ENCODE measurements around the gene IL4I1.

The IL4I1 gene

DNA sequence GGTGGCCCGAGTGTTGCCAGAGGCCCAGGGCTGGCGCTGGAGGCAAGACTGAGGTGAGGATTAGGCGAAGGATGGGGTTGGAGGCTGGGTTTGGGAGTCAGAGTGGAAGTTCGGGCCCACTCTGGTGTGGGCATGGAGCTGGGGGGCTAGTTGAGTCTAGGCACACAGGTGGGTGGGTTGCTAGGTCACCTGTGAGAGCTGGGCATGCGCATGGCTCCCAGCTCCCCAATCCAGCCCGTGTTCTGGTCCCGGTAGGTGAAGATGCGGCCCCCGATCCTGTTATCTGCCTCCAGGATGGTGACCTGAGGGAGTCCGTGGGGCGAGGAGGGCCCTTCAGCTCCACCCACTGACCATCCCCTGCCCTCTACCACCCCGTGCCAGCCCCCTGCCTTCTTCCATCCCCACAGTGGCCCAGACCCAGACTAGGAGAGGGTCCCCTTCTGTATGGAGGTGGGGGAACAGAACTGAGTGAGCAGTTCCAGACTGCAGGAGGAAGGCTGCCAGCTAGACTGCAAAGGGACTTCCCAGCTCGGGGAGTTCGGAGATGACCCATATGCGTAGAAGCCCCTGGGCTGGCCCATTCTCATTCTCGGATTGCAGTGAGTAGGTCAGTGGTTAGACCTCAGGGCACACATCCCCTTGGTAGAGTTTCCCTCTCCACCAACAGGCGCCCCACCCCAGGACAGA is 1.7 kb downstream of the IL4I1 start:
- DNase-seq (ENCODE audit: low read depth), result no peak

DNA sequence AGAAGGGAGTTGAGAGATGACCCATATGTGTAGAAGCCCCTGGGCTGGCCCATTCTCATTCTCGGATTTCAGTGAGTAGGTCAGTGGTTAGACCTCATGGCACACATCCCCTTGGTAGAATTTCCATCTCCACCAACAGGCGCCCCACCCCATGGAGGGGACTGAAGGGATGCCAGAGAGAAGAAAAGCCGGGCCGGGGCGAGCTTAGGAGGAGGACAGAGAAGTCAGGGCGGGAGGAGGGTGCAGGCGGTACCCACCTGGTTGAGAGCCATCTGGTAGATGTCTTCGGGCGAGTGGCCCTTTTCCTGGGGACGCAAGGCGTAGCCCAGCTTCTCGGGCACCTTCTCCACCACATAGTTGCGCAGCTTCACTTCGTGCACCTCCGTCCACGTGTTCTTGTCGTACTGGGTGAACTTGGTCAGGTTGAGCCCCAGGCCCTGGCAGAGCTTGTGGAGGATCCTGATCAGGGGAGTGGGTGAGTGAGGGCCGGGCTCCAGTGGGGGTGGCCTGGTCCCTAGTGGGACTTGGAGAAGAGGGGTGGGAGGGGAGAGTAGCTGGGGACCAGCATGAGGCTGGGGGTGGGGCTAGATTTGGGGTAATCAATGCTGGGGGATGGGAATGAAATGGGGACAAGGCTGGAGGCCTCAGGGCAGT is 2.5 kb downstream of the IL4I1 start:
- DNase-seq (ENCODE audit: low read depth), result no peak

DNA sequence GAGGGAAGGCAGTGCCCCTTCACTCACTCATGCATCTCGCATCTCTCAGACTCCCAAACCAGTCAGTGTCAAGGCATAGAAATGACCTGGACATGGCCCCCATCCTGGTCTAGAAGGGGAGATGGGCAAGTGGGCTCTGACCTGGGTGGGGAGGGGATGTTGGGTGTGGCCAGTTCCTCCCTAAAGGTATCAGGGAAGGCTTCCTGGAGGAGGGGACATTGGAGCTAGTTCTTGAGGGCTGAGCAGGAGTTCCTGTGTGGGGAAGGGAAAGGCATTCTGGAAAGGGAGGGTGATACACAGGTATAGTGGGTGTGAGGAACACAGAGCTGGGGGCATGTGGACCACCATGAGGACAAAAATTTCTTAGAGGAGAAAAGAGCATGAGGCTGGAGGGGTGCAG is 4.0 kb downstream of the IL4I1 start:
- DNase-seq (ENCODE audit: low read depth), result no peak

DNA sequence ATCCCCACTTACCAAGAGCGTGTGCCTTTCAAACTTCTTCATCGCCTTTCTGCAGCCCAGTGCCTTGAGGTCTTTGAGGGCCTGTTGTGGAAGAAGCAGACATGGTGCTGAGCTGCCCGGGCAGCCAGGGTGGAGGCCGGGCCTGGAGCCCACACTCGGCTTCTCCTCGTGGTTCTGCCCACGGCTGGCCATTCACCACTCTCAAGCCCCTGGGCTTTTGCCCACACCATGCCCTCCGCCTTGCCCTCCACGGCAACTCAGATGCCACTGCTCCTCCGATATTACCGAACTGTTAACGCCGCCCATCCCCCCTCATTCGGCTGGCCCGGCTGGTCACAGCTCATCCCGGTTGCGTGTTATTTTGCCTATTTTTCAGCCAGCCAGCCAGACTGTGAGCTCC is 5.3 kb downstream of the IL4I1 start:
- no peak for DNase-seq (ENCODE audit: low read depth)

DNA sequence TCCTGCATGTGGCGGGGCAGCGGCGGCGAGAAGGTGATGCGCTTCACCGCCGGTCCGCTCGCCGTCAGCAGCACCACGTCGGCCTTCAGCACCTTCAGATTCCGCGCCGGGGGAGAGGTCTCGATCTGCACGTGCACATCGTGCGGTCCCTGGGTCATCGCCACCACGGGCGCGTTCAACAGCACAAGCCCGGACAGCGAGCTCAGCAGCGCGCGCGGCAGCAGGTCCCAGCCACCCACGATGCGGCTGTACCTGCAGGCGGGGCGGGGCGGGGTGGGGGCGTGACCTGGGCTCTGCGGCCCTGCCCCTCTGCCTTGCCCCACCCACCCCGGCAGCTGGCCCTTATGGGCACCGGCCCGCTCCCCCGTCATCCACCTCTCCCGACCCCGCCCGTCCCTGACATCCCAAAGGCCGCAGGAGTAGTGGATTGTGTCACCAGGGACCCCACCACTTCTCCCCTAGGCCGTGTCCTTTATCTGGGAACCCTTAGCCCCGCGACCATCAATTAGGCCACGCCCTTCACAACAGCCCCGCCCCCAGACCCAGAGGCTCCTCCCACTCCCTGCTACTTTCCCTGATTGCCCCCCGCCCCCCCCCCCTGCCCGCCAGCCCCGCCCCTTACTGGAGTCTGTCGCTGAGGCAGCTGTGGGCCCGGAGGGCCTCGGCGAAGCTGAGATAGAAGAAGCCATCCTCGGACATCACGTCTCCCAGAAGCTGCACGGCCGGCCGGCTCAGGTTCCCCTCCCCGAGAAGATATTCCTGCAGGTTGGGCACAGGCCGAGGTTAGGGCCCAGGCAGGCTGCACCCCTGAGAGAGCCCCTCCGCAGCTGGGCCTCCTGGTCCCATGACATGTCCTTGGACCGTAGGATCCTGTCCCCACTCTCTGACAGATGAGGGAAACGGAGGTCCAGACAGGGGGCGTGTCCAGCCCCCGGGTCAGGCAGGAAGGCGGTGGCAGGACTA is 6.1 kb downstream of the IL4I1 start:
- no peak for DNase-seq (ENCODE audit: low read depth)

DNA sequence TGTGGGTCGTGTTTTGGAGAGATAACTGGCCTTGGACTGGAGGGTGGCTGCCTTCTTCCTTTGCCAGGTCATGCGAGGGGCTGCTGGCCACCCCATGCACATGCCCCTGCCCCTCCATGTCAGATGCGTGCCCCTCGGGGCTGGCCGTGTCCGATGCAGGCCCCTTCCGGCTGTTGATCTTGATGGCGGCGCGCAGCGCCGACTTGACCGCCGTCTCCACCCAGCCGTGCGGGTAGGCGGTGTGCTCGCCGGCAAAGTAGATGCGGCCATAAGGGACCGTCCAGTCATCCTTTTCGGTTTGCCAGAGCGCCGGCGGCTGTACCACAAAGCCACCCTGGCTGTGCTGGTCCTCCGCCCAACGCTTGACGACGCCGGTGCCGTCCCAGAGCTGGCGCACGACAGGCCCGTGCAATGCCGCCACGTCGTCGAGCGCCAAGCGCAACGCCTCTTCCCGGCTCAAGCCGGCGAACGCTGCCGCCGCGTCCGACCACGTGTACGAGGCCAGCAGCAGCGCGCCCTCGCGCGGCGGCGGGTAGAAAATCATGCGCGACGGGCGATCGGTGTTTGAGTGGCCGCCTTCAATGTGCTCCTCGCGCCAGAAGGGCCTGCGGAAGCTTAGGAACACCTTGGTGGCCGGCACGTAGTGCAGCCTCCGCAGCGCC is 6.9 kb downstream of the IL4I1 start:
- no peak for DNase-seq (ENCODE audit: low read depth)

DNA sequence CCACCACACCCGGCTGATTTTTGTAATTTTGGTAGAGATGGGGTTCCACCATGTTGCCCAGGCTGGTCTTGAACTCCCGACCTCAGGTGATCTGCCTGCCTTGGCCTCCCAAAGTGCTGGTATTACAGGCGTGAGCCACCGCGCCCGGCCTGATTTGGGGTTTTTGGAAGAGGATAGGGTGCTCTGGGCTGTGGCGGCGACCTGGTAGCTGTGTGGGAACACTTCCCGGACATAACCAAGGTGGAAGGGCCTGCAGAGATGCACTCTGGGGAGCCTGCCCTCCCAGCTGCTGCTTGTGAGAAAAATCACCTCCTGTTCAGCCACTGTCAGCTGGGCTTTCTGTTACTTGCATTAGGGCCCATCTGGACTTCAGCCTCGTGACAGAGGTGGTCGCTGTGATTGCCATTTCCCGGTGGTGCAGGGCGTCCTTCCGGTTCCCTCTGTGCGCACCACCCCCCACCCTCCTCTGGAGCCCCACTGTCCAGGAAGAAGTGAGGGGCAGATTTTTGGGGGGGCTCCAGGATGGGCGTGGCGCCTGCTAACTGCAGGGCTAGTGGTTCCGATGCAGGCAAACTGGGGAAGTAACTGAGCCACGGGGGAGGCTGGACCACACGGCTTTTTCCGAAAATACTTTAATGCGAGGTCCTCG is 7.5 kb downstream of the IL4I1 start:
- DNase-seq (ENCODE audit: low read depth), result no peak

DNA sequence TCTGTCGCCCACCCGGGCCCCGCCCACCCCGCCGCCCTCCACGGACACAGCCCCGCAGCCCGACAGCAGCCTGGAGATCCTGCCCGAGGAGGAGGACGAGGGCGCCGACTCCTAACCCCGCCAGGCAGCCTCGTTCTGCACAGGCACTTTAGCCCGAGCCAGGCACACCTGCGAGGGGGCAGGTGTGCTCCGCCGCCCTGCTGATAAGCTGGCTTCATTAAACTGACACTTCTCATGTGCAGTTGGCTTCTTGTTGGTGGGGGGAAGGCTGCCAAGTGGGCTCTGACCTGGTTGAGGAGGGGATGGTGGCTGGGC is 8.2 kb downstream of the IL4I1 start:
- no peak for DNase-seq (ENCODE audit: low read depth)

DNA sequence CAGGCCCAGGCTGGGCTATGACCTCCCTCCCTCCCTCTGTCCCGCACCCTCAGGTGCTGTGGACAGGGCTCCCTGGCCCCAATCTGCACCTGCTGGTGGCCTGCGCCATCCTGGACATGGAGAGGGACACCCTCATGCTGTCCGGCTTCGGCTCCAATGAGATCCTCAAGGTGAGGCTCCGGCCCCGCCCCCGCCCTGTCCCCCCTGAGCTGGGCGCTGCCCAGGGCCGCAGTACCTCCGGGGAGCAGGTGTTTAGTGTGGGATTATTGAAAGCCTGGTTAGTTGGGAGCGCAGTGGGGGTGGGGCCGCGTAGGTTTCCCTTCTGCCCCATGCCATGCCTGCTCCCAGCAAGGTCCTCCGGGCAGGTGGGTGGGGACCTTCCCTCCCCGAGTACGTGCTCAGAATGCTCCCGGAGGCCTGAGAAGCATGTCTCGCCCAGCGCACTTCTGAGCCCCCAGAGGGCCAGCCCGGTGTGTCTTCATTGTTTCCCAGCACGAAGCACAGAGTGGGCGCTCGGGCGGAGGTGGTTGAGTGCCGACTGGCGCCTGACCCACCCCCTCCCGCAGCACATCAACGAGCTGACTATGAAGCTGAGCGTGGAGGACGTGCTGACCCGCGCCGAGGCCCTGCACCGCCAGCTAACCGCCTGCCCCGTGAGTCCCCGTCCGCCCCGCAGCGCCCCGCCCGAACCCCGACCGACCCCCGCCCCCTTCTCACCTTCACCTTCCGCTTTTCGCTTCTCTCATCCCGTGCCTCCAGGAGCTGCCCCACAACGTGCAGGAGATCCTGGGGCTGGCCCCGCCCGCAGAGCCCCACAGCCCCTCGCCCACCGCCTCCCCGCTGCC is 8.8 kb downstream of the IL4I1 start:
- DNase-seq (ENCODE audit: low read depth), result no peak

DNA sequence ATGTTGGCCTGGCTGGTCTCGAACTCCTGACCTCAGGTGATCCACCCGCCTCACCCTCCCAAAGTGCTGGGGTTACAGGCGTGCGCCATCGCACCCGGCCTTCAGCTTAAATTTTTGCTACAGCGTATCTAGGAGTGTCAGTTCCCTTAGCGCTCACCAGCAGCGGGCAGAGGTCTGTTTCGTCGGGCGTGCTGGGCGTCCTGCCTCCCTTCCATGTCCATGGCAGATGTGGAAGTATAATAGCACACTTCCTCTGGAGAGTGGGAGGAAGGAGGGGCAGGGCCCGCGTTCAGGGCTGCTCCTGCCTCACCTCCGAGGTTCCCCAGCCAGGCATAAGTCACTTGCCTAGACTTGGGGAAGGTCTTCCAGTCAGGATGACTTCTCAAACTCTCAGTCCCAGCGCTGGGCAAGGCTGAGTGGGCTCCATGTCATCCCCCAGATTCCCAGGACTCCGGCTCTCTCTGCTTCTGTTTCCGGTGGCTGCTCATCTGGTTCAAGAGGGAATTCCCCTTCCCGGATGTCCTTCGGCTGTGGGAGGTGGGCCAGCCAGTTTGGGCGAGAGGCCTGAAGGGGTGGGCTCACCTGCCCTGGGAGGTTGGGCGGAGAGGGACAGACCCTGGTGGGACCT is 9.5 kb downstream of the IL4I1 start:
- no peak for DNase-seq (ENCODE audit: low read depth)

DNA sequence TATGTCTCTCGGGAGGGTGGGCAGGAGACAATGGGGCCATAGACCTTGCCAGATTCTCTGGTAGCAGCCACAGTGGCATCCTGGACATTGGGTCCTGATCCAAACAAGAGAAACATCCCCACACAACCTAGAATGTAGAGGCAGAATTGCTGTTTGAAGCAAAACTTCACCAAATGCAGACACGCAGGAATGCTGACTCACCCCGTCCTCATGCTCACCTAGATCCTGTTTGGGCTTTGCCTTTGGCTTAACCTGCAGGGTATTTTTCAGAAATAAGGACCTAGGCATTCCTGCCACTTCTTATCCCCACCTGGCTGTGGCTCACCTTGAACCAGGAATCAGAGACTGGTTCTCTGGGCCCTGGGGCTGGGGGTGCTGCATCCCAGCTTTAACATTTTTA is 11.9 kb downstream of the IL4I1 start:
- DNase-seq (ENCODE audit: low read depth), result no peak

DNA sequence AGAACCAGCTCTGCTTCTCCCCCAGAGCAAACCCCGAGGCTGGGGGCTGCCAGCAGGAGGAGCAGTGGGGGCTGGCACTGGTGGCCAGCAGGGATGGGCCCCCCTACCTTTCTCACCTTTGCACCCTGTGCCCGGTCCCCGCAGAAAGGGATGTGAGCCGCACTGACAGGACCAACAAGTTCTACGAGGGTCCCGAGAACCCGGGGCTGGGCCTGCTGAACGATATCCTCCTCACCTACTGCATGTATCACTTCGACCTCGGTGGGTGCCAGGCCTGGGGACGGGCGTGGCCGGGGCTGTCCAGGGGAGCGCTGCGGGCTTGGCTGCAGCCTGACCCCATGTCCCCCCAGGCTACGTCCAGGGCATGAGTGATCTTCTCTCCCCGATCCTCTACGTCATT is 12.6 kb downstream of the IL4I1 start:
- no peak for DNase-seq (ENCODE audit: low read depth)

DNA sequence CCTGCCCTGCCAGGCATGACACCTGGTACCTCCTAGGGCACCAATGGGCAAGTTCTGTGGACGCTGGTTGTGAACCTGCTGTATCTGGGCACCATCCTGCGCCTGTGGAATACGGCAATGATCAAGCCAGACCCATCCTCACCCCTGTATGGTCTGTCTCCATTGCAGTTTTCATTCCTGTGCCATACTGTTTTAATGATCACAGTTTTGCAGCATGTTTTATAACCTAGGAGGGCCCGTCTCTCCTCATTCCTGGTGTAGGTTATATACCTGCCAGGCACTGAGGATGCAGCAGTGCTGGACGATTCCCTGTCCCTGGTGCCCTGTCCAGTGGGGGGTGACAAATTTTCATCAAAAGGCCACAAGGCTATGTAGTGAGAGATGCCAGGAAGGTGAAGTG is 13.6 kb downstream of the IL4I1 start:
- no peak for DNase-seq (ENCODE audit: low read depth)

DNA sequence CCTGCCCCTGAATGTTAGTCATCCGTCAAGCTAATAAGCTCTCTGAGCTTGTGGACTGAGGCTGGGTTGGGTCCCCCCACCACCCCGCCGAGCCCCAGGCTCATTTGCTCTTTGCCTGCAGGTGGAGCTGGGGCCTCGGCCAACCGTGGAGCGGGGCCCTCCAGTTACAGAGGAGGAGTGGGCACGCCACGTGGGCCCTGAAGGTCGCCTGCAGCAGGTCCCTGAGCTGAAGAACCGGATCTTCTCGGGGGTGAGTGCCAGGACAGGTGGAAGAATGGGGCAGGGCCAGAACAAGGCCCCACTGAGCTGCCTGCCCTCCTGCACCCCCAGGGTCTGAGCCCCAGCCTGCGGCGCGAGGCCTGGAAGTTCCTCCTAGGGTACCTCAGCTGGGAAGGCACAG is 14.0 kb downstream of the IL4I1 start:
- no peak for DNase-seq (ENCODE audit: low read depth)

DNA sequence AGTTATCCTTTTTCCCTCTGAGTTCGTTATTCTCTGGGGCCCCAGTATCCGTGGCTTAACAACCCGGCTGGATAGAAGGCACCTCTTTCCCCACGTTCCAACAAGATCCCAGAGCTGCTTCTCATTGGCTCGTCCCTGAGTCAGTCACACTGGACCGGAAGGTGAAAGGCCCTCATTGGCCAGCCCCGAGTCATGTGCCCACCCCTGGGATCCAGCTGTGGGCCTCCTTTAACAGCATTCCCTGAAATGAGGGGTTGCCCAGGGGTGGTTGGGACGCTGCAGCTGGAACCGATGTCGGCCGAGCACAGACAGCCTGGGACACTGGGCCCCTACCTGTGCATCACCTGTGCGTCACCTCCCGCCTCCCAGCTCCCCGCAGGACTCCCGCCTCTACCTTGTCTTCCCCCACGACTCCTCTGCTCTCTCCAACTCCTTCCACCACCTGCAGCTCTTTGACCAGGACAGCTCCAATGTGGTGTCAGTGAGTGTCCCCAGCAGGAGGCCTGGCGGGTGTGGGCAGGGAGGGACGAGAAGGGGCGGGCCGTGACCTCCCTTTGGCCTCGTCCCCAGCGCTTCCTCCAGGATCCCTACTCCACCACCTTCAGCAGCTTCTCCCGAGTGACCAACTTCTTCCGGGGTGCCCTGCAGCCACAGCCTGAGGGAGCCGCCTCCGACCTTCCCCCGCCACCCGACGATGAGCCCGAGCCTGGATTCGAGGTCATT is 14.9 kb downstream of the IL4I1 start:
- DNase-seq (ENCODE audit: low read depth), result no peak

DNA sequence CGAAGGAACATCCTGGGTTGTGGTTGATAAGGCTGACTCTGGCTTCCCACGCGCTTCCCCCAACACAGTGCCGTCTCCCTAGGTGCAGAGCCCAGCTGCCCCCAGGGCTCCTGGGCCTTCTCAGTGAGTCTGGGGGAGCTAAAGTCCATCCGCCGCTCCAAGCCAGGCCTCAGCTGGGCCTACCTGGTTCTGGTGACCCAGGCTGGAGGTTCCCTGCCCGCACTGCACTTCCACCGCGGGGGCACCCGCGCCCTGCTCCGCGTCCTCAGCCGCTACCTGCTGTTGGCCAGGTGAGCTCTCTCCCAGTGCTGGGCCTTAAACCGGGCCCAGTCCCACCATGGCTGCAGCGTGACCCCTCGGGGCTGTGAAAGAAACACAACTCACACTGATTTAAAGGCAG is 15.5 kb downstream of the IL4I1 start:
- DNase-seq (ENCODE audit: low read depth), result no peak

DNA sequence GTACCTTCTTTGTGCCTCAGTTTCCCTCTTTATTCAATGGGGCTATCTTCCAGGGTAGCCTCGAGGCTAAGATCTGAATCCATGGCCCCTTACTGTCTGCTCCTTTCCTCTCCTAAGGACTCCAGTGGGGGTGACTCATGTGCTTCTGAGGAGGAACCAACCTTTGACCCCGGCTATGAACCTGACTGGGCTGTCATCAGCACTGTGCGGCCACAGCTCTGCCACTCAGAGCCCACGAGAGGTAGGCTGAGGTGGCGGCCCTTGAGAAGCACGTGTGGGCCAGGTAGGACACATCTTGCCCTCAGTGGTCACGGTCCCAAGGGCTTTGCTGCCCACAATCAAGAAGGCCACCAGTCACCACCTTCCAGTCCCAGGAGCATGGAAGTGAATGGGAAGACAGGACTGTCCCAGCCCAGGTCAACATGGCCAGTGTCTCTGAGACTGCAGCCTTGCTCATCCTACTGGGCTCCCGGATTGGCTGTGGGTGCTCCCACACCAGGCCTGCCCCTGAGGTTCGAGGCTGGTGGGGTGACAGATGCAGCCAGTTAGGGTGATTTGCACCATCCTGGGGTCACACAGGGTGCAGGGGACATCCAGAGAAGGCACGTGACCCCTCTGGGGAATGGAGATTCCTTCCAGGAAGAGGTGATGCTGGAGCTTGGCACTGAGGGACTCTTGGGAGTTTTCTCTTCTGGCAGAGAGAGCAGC is 16.4 kb downstream of the IL4I1 start:
- DNase-seq (ENCODE audit: low read depth), result no peak

DNA sequence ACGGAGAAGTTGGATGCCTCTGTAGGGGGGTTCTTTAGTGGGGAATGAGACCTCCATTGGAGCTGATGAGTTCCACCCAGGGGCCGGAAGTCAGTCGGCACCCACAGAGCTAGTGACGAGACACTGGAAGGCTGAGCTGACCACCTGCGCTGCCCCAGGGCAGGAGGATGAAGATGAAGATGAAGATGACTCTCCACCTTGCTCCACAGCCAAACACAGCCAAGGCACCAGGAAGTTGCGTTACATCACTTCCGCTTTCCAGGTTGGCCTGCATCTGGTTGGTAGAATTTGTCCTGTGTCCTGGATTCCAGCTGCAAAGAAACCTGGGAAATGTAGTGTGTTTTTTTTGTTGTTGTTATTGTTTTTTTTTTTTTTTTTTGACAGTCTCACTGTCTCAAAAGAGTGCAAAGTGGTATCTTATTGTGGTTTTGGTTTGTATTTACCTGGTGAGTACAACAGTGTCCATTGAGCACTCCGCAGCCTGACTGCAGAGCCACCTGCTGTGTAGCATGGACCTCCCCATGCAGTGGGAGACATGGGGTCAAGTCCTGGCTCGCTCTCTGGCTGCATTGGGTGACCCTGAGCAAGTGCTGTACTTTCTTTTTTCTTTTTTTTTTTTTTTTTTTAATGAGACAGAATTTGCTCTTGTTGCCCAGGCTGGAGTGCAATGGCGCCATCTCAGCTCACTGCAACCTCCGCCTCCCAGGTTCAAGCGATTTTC is 17.3 kb downstream of the IL4I1 start:
- no peak for DNase-seq (ENCODE audit: low read depth)

DNA sequence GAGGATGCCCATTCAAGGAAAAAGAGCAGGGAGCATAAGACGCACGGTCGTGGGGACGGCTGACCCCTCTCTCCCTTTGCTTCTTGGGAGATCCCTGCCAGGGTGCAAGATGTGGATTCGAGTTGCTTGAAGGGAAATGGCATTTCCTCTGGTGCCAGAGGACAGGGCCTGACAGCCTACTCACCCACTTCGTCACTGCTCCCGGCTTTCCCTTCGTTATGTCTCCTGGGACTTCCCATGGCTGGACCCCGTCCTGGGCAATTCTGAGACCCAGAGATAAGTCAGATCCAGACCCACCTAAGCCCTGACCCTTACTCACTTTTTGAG is 18.0 kb downstream of the IL4I1 start:
- DNase-seq (ENCODE audit: low read depth), result no peak

Measured in non-pigmented ciliary epithelial cell (primary cell).